ENCODE data around the gene HSPBP1.
"Not testable (repeated sequence)": the region's sequence is repeated elsewhere in the genome, so short reads cannot be mapped to it uniquely, and the experiment has no call there.

Gene HSPBP1

GRCh38 chr19:55279770-55280643 is at the start of gene HSPBP1:
Gene HSPBP1 (minus strand): TSS chr19:55280110. CDS start chr19:55279608, 502 bp downstream.
- DNase-seq (ENCODE audit: extremely low spot score): peak; percentile 89
- ChIA-PET CTCF (interaction anchor here (0.9 to 2.7 kb wide), 3 partner anchors 12 to 188 kb away, joined by 4 to 9 read pairs (median 5); no protein-coding TSS in a partner anchor), POLR2A (interaction anchor here (0.7 to 1.3 kb wide), 4 partner anchors 15 to 127 kb away, joined by 3 to 4 read pairs (median 3); no protein-coding TSS in a partner anchor)
- TF ChIP-seq, protein P1, sequence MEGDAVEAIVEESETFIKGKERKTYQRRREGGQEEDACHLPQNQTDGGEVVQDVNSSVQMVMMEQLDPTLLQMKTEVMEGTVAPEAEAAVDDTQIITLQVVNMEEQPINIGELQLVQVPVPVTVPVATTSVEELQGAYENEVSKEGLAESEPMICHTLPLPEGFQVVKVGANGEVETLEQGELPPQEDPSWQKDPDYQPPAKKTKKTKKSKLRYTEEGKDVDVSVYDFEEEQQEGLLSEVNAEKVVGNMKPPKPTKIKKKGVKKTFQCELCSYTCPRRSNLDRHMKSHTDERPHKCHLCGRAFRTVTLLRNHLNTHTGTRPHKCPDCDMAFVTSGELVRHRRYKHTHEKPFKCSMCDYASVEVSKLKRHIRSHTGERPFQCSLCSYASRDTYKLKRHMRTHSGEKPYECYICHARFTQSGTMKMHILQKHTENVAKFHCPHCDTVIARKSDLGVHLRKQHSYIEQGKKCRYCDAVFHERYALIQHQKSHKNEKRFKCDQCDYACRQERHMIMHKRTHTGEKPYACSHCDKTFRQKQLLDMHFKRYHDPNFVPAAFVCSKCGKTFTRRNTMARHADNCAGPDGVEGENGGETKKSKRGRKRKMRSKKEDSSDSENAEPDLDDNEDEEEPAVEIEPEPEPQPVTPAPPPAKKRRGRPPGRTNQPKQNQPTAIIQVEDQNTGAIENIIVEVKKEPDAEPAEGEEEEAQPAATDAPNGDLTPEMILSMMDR (IDR thresholded peaks at IDR 0.05; ENCODE audit: control extremely low read depth, extremely low read depth, low read depth, missing control alignments): no peak

GRCh38 chr19:55328774-55329318 is 48.9 kb upstream of the HSPBP1 start:
- CTCF ChIA-PET; POLR2A ChIA-PET; DNase-seq (ENCODE audit: extremely low spot score): not testable (repeated sequence)

GRCh38 chr19:55325172-55325571 is 45.3 kb upstream of the HSPBP1 start, which contains the start of gene TMEM150B:
Gene TMEM150B (minus strand): TSS chr19:55325341. CDS start chr19:55321036, 4,305 bp downstream.
- TF ChIP-seq, protein P1 (IDR thresholded peaks at IDR 0.05; ENCODE audit: control extremely low read depth, extremely low read depth, low read depth, missing control alignments): no peak
- CTCF ChIA-PET: interaction anchor here (1.0 to 1.5 kb wide), 2 partner anchors 23 to 236 kb away, joined by 3 read pairs; no protein-coding TSS in a partner anchor

GRCh38 chr19:55324662-55325061 is 44.8 kb upstream of the HSPBP1 start:
- POLR2A ChIA-PET: interaction anchor here (0.7 to 1.0 kb wide), 2 partner anchors 15 to 83 kb away, joined by 3 to 5 read pairs; partner anchors contain the start of genes KMT5C and UBE2S
- TF ChIP-seq, protein P1 (IDR thresholded peaks at IDR 0.05; ENCODE audit: control extremely low read depth, extremely low read depth, low read depth, missing control alignments): no peak
- DNase-seq (ENCODE audit: extremely low spot score): no peak
- CTCF ChIA-PET: interaction anchor here (1.0 to 1.5 kb wide), 2 partner anchors 22 to 235 kb away, joined by 3 read pairs; no protein-coding TSS in a partner anchor

More at GRCh38 chr19:55325172-55325571, 45.3 kb upstream of the HSPBP1 start, which contains the start of gene TMEM150B:
- no peak for DNase-seq (ENCODE audit: extremely low spot score)
- POLR2A ChIA-PET: interaction anchor here (0.7 to 1.0 kb wide), 2 partner anchors 14 to 82 kb away, joined by 3 to 5 read pairs; partner anchors contain the start of genes KMT5C and UBE2S

- ChIA-PET CTCF (interaction anchor here (1.2 to 3.8 kb wide), 4 partner anchors 17 to 182 kb away, joined by 3 to 23 read pairs (median 6); no protein-coding TSS in a partner anchor), POLR2A (no interaction called here)
- TF ChIP-seq, protein P1 (IDR thresholded peaks at IDR 0.05; ENCODE audit: control extremely low read depth, extremely low read depth, low read depth, missing control alignments): no peak
- DNase-seq (ENCODE audit: extremely low spot score): no peak
Measured at GRCh38 chr19:55322204-55322885, 42.4 kb upstream of the HSPBP1 start.

DNA sequence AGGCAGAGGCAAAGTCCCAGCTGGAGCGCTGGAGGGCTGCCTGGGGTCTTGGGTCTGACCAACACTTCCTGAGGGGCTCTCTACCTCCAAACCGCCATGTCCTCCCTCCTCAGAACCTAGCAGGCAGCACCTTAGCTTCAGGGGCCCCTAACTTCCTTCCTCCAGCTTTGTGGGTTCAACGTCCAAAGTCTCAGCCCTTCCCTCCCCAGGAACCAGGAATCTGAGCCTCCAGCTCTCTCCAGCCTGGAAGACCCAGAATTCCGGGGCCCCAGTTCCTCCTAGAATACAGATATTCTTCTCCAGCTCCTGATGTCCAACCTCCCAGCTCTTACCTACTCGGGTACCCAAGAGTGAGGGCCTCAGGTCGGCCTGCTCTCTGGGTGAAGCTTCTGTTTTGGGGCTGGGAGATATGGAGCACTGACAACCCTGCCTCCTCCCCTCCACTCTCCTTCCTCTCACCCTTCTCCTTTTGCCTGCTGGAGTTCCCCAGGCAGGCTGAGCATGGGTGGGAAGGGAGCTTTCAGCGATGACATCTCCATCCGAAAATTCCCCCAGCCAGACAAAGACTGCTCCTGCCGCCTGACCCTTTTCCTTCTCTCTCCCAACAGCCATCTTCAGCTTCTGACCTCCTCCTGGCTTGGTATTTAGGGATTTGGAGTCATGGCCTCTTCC is 41.7 kb upstream of the HSPBP1 start:
- CTCF ChIA-PET: interaction anchor here (1.0 to 3.8 kb wide), 5 partner anchors 17 to 183 kb away, joined by 3 to 23 read pairs (median 4); no protein-coding TSS in a partner anchor

More for the DNA sequence above, 41.7 kb upstream of the HSPBP1 start:
- POLR2A ChIA-PET: no interaction called here
- TF ChIP-seq, protein P1 (IDR thresholded peaks at IDR 0.05; ENCODE audit: control extremely low read depth, extremely low read depth, low read depth, missing control alignments): no peak
- no peak for DNase-seq (ENCODE audit: extremely low spot score)

Measured in GM10248 (cell line).